GM18517 (cell line): ENCODE measurements around the gene PRSS53.
"Not testable (repeated sequence)": the region's sequence is repeated elsewhere in the genome, so short reads cannot be mapped to it uniquely, and the experiment has no call there.

Experiments
- ATAC-seq: cut with Tn5 transposase; IDR thresholded peaks from one replicate; pipeline ENCODE4 v1.9.1; 2021; ENCODE audit warnings: mild to moderate bottlenecking, moderate library complexity; ENCODE audit not compliant: unreplicated experiment

PRSS53 gene

DNA sequence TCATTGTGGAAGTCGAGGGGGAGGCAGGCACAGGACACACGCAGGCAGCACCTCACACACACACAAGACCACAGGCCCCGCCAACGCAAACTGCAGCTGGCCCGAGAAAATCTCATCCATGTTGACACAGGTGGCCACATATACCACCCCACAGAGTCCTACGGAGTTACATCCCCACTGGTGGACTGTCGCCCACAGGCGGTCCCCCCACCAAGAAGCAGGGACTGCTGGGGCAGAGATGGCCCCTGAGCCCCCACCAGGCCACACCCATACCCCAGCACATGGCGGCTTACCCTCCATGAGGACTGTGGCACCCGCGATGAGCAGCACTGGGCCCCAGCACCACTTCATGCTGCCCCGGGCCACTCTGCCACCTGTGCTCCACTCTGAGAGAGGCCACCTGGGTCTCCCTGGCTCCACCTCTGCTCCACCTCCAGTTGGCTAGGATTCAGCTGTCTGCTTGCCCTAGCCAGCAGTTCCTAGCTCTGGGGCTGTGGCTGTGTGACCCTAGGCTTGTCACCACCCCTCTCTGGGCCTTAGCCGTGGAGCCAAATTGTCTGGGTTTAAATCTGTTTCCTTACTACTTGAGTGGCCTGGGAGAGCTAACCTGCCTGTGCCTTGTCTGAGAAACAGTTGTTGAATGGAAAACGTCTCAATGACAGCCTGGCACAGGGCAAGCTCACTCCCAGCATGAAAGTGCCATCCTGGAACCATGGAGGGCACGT, at the start of gene PRSS53:
Gene PRSS53 (minus strand): TSS at position 485 of the 725 bp plus-strand sequence. CDS start 134 bp downstream, at position 351.
- no peak for ATAC-seq

DNA sequence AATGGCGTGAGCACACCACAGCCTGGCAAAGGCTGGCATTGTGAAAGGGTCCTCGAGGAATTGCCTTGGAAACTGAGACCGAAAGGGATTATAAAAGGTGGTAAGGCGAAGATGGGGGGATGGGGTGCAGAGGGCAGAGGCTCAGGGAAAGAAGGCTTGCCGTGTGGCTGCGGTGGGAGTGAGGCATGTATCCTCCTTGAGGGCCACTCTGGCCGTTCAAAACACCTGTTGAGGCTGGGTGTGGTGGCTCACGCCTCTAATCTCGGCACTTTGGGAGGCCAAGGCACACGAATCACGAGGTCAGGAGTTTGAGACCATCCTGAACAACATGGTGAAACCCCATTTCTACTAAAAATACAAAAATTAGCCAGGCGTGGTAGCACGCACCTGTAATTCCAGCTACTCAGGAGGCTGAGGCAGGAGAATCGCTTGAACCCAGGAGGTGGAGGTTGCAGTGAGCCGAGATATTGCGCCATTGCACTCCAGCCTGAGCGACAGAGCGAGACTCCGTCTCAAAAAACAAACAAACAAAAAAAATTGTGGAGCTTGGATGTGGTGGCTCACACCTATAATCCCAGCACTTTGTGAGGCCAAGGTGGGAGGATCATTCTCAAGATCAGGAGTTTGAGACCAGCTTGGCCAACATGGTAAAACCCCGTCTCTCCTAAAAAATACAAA, 48.2 kb upstream of the PRSS53 start:
- not testable (repeated sequence) for ATAC-seq

DNA sequence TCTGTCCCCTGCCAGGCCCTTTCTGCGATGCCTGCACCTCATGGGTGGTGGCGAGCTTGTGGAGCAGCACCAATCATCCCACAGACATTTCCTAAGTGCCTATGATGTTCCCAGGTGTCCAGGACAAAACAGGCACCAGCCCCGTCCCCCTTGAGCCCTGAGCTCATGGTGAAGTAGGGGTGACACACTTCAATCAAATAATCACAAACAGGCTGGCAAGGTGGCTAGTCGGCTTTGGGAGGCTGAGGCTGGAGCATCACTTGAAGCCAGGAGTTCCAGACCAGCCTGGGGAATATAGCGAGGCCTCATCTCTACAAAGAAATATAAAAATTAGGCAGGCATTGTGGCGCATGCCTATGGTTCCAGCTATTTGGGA, 47.5 kb upstream of the PRSS53 start:
- ATAC-seq: no peak

DNA sequence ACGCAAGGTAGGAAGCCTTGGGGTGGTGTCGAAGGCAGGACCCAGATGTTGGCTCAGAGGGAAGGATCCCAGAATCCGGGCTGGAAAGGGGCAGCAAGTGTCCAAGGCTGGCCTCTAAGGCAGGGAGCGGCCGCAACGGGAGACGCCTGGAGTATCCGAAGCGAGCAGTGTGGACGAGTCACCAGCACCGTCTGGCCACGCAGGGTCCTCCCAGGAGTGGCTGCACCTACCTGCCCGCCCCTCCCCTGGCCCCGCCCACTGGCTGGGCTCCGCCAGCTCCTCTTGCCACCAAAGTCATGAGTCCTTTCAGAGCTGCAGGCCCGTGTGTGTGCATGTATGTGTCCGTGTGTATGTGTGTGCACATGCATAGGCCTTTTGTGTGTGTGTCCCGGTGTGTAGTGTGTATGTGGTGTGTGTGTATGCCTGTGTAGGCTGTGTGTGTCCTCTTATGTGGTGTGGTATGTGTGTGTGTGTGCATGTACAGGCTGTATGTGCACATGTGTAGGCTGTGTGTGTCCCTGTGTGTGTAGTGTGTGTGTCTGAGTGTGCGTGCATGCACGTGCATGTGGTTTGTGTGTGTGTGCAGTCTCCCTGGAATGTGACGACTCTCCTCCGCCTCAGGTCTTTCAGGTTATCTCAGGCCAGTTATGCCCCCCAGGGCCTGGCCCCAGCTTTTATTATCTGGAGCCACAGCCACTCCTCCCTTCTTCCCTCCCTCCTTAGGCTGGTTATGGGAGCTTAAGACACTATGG, 47.0 kb upstream of the PRSS53 start, which contains the start of gene PRSS8:
Gene PRSS8 (minus strand): TSS at position 193 of the 752 bp plus-strand sequence. CDS start 229 bp downstream, outside the sequence.
- ATAC-seq: no peak

DNA sequence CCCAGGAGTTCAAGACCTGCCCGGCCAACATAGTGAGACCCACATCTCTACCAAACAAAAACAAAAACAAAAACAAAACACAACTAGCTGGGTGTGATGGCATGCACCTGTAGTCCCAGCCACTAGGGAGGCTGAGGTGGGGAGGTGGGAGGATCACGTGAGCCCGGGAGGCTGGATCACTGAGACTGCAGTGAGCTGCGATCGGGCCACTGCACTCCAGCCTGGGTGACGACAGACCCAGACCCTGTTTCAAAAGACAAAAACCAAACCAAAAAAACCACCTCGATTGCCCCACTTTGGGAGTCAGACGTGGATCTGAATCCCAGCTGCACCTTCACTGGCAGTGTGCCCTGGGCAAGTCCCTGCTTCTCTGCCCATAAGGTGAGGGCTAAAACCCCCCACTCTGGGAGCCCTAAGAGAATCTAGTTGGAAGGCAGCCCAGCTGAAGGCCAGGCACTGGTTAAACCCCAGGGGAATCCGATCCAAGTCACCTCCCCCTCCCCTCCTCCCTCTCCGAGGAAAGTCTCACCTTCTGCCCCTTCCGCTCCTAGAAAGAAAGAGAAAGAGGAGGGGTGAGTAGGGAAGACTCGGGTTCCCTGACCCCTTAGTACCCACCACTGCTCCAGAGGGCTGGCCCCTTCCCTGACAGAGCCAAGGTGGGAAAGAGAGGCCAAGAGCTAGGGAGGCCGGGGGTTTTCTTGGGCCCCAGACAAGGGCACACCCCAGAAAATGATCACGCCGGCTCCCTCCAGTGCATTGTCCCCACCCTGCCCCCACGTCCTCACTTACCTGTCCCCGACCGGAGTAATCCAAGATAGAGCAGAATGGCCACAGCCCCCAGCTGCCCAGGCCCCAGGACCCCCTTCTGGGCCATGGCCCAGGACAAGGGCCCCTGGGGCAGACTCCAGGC, 46.1 kb upstream of the PRSS53 start:
- ATAC-seq: no peak

DNA sequence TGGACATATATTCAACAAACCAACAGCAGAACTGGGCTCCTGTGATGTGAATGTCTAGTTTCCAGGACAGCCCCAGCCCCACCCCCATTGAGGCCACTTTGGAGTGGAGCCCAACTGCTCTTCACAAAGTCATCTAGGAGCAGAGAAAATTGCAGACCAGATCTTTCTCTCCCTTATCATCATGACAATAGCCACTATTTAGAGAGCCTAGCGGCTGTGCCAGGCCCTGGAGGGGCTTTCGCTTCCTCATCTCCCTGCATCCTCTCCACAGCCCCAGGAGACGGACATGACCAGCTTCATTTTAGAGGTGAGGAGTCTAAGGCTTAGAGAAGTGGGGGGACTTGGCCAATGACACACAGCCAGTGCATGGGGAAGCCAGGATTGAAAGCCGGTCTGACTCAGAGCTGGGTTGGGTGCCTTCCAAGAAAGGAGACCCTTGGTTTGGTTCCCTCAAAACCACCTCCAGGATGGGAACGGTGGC, 45.4 kb upstream of the PRSS53 start:
- no peak for ATAC-seq

DNA sequence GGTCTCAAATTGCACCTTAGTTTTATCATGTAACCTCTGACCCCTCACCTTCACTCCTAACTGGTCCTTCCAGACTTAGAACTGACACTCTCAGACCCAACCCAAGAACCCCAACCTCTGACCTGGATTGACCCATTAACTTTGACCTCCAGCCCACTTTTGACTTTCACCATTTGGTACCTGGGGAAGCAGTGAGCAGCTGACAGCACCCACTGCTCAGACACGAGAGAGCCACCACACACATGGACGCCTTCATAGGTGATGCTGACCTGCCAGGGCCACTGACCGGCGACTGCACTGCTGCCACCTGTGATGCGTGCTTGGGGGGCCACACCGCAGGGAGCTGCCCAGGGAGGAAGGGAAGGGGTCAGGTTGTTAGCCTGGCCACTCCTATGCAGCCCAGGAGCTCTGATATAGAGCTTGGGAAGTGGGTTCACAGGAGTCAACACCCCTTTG, 44.3 kb upstream of the PRSS53 start:
- ATAC-seq: no peak

DNA sequence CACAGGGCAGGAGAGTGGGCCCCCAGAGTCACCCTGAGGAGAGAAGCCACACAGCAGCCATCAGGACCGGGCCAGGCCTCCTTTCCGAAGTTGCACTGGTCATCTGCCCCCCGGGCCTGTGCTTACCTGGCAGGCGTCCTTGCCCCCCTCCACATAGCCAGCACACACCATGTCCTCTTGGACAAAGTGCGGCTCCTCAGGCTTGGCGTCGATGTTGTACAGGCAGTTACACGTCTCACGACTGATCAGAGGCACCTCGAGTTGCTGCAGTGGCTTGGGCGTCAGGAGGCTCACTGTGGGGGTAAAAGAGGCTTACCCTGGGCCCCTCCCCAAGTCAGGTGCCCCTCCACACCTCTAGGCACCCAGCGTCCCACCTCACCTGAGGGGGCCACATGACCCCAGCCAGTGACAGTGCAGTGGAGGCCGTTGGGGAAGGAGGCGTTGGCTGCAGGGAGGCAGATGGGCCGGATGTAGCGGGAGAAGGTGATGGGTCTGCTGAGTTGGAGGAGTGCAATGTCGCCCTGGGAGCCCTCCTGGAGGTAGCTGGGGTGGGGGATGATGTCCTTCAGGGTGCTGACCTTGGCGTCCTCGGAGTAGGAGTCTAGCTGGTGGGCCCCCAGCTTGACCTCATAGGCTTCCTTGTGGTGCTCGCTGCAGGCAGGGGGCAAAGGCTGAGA, 43.7 kb upstream of the PRSS53 start:
- no peak for ATAC-seq

DNA sequence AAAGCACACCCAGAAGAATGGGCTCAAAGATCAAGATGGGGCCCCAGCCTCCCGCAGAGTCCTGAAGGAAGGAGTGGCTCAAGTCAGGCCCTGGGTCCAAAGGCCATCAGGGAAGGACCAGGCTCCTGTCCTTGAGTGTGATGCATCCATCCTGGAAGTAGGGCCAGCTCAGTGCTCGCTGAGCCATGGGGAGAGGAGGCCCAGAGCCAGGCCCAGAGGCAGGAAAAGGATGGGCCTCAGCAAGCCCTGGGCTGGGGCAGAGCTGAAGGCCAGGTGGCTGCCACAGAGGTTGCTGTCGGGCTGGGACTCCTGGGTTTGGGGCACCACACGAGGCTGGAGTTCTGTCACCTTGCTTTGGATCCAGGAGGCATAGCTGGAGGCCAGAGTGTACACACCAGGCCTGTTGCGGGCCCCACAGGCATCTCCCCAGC, 43.1 kb upstream of the PRSS53 start:
- ATAC-seq: no peak

DNA sequence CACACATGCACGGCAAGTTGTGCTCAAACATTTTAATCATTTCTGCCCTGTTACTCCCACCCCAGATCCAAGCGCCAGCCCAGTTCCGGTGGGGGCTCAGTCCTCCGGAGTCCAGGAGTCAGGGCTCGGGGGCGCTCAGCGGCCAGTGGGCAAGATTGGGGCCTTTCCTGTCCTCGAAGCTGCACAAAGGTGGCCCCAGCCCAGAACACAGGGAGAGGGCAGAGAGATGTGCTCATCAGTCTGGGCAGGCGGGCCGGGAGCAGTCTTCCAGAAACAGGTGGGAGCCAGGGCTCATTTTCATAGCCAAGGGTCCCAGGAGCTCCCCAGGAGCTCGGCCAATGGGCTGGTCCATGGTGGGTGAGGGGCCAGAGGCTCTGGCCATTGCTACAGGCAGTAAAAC, 42.7 kb upstream of the PRSS53 start:
- ATAC-seq: no peak

DNA sequence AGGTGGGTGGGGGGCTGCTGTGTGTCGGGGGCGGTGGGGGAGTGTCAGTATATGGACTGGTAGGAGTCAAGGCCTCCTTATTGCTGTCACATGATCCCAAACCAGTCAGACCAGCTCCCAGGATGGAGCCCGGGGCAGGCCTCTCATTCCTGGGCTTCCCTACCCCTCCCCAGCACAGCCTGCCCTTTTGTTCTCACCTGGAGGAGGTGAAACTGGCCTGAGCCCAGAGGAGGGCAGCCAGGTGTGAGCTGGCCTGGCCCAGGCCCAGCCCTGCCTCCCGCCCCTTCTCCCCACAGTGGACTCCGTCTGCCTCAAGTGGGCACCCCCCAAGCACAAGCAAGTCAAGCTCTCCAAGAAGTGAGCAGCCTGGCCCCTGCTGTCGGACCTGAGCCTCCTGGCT, 42.2 kb upstream of the PRSS53 start:
- no peak for ATAC-seq

DNA sequence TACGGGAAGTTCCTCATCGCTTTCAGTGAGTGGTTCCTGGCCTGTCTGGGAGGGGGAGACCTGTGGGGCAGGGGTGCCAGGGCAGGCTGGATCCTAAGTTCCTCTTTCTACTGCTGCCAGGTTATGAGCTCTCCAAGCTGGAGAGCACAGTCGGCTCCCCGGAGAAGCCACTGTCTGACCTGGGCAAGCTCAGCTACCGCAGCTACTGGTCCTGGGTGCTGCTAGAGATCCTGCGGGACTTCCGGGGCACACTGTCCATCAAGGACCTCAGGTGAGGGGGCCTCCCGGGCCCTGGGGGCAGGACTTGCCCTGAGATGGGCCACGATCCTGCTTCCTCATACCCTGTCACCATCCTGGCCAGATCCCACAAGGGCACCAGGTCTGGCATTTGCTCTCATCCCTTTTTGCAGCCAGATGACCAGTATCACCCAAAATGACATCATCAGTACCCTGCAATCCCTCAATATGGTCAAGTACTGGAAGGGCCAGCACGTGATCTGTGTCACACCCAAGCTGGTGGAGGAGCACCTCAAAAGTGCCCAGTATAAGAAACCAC, 41.7 kb upstream of the PRSS53 start:
- ATAC-seq: no peak

DNA sequence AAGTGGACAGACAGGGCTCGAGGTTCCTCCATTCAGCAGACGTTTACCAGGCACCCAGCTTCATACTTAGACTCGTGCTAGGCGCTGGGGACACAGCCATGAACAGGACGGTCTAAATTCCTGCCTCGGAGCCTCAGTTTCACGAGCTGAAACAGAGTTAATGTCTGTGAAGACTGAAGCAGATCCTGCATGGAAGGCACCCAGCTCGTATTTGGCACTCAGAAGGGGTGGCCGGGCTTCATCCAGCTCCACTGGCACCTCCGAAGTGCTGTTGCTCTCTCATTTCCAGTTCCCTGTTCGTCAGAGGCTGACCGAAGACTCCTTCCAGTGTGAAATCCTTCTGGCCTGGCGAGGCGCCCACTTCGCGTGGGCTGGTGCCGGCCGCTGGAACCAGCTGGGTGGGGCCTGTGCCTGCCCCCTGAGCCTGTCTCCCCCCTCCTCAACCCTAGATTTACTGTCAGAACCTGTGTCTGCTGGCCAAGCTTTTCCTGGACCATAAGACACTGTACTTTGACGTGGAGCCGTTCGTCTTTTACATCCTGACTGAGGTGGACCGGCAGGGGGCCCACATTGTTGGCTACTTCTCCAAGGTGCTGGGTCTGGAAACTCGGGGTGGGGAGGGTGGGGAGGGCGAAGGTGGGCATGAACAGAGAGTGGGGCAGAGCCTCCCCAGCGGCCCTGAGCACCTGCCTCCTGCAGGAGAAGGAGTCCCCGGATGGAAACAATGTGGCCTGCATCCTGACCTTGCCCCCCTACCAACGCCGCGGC, 41.0 kb upstream of the PRSS53 start:
- ATAC-seq: no peak

DNA sequence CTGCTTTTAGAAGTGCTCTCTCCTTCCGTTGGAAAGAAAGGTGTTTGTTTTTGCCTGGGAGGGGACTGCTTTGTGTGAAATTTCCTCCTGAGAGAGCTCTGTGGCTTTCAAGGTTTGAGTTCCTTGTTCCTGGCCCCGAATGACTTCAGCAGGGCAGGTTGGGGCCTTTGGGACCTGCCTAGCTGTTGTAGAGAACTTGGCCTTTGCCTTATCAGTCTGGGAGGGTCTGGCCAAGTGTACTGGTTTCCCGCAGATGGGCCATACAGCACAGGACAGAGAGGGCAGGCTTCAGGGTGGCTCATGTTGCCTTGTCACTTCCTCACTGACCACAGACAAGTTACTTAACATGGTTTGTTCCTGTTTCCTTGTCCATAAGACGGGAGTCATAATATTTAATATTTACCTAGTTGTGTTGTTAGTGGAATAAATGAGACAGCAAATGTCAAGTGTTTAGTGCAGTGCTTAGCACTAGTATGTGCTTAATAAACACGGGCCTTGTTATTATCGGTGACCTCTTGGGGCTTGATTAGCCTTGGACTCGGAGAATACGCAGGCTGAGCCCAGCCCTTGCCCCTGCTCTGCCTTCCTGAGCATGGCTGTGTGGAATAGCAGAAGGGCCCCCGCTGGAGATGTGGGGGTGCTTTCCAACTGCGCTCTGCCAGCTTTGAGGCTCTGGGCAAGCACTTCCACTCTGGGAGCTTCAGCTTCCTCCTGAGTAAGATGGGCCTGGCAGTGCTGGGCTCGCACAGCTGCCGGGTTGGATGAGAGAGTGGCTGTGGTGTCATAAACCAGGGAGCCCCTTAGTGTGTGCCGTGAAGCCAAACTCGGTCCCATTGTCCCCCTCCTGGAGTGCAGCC, 40.2 kb upstream of the PRSS53 start:
- no peak for ATAC-seq

DNA sequence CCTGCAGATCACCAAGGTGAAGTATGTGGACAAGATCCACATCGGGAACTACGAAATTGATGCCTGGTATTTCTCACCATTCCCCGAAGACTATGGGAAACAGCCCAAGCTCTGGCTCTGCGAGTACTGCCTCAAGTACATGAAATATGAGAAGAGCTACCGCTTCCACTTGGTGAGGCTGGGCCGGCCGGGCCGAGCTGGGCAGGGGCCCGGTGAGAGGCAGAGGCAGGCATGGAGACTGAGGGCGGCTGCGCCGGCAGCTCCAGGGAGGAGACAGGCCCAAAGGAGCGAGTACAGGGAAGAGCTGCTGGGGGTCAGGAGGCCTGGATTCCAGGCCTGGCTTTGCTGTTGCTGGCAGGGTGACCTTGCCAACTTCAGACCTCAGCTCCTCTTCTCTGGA, 38.4 kb upstream of the PRSS53 start:
- no peak for ATAC-seq

DNA sequence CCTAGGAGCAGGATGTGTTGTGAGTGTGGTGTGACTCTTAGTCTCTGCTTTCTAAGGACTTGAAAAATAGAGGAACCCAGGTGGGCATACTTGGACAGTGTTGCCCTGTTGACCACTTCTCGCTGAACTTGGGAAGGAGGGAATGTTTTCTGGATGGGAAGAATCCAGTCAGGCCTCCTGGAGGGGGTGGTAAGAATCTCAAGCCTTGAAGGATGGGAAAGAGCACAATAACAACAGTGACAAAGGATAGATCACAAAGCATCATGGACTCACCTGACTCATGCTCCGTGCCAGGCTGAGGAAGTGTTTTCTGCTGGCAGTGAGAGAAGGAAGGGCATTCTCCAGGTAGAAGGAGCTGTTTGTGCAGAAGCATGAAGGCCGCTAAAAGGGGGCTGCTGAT, 37.1 kb upstream of the PRSS53 start:
- no peak for ATAC-seq

DNA sequence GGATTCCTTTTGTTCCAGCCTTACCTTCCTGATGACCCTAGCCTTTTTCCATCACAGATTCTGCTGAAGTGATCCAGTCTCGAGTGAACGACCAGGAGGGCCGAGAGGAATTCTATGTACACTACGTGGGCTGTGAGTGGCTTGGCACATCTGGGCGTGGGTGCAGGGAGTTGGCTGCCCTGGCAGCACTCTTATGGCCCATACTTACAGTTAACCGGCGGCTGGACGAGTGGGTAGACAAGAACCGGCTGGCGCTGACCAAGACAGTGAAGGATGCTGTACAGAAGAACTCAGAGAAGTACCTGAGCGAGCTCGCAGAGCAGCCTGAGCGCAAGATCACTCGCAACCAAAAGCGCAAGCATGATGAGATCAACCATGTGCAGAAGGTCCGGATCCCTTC, 31.4 kb upstream of the PRSS53 start:
- no peak for ATAC-seq
